ENCODE results near the gene EHBP1.

Gene EHBP1

GRCh38 chr2:62785810-62786597 is 80.5 kb downstream of the EHBP1 start:
- DNase-seq: no peak

GRCh38 chr2:62787386-62787785 is 81.9 kb downstream of the EHBP1 start:
- DNase-seq: no peak

- no peak for DNase-seq
Observed at GRCh38 chr2:62789518-62789917, 84.0 kb downstream of the EHBP1 start.

GRCh38 chr2:62789918-62790317 is 84.4 kb downstream of the EHBP1 start:
- DNase-seq: no peak

- no peak for DNase-seq
Observed at GRCh38 chr2:62792408-62792807, 86.9 kb downstream of the EHBP1 start.

- no peak for DNase-seq
Observed at GRCh38 chr2:62793213-62793612, 87.7 kb downstream of the EHBP1 start.

- DNase-seq: no peak
Observed at GRCh38 chr2:62794791-62795190, 89.3 kb downstream of the EHBP1 start.

GRCh38 chr2:62795341-62795740 is 89.8 kb downstream of the EHBP1 start:
- DNase-seq: no peak

- DNase-seq: no peak
Observed at GRCh38 chr2:62797107-62797506, 91.6 kb downstream of the EHBP1 start.

- DNase-seq: no peak
Observed at GRCh38 chr2:62800618-62801017, 95.1 kb downstream of the EHBP1 start.

GRCh38 chr2:62801110-62801509 is 95.6 kb downstream of the EHBP1 start:
- no peak for DNase-seq

GRCh38 chr2:62801814-62802523 is 96.5 kb downstream of the EHBP1 start:
- no peak for DNase-seq

- no peak for DNase-seq
Observed at GRCh38 chr2:62803961-62804360, 98.4 kb downstream of the EHBP1 start.

- no peak for DNase-seq
Observed at GRCh38 chr2:62806231-62806630, 100.7 kb downstream of the EHBP1 start.

GRCh38 chr2:62808554-62808953 is 103.0 kb downstream of the EHBP1 start:
- no peak for DNase-seq

- DNase-seq: no peak
Observed at GRCh38 chr2:62811086-62811485, 105.6 kb downstream of the EHBP1 start.

GRCh38 chr2:62811972-62812371 is 106.5 kb downstream of the EHBP1 start:
- DNase-seq: no peak

- DNase-seq: no peak
Observed at GRCh38 chr2:62812921-62813825, 107.7 kb downstream of the EHBP1 start.

GRCh38 chr2:62814123-62814522 is 108.6 kb downstream of the EHBP1 start:
- DNase-seq: no peak

GRCh38 chr2:62817348-62817747 is 111.8 kb downstream of the EHBP1 start:
- DNase-seq: no peak

GRCh38 chr2:62817995-62818713 is 112.6 kb downstream of the EHBP1 start:
- DNase-seq: no peak

- no peak for DNase-seq
Observed at GRCh38 chr2:62822549-62822948, 117.0 kb downstream of the EHBP1 start.

- no peak for DNase-seq
Observed at GRCh38 chr2:62824388-62824787, 118.9 kb downstream of the EHBP1 start.

Measured in activated CD4-positive, alpha-beta T cell treated with anti-CD3 and anti-CD28 coated beads for 48 hours (primary cell).